ENCODE data around the gene CDC40. TPM values are rescaled to one million over a fixed set of nuclear protein-coding genes. Genes with fewer than 3 reads are reported as not detected.

CDC40 gene
- total and polyA plus RNA-seq, 10 of the 15 experiments (the other 5 are each of a cell fraction or from before 2014, with no cell fraction given), result 20.1 to 35.5 (median 26.1) TPM

GRCh38 chr6:110180228-110181008 is at the start of gene CDC40 (continued):
- TF ChIP-seq MEF2B (IDR thresholded peaks at IDR 0.05; ENCODE audit: partially characterized antibody, poor library complexity, severe bottlenecking) (peak; percentile 8), HDAC2 (IDR thresholded peaks at IDR 0.05) (no peak), ZNF622 (IDR thresholded peaks at IDR 0.05) (no peak), MTA3 (IDR thresholded peaks at IDR 0.05; ENCODE audit: borderline replicate concordance, low read length) (no peak), POLR2AphosphoS2 (IDR thresholded peaks at IDR 0.05; ENCODE audit: low read depth, low read length) (0 out of 2 replicates have a peak, but pooled peaks have one; percentile 64), SMARCA5 (IDR thresholded peaks at IDR 0.05) (no peak), IKZF1 (conservative IDR thresholded peaks at IDR 0.05) (0 out of 2 replicates have a peak, but pooled peaks have one; percentile 5), SMC3 (IDR thresholded peaks at IDR 0.05; ENCODE audit: borderline replicate concordance, low read length) (no peak), IRF3 (IDR thresholded peaks at IDR 0.05) (no peak), BCL3 (IDR thresholded peaks at IDR 0.05; ENCODE audit: borderline replicate concordance, insufficient read depth, low read depth, low read length, poor library complexity, severe bottlenecking) (no peak), MEF2A (IDR thresholded peaks at IDR 0.05; ENCODE audit: insufficient read depth, low read depth, low read length) (0 out of 2 replicates have a peak, but pooled peaks have one; percentile 0), SMAD1 (IDR thresholded peaks at IDR 0.05; ENCODE audit: low read depth, partially characterized antibody) (peak; percentile 30), CEBPB (IDR thresholded peaks at IDR 0.05; ENCODE audit: borderline replicate concordance in 1 of 2, low read depth in 2 of 2, low read length in 2 of 2) (no peak), TARDBP (IDR thresholded peaks at IDR 0.05; ENCODE audit: borderline replicate concordance) (no peak), ATF3 (IDR thresholded peaks at IDR 0.05; ENCODE audit: borderline replicate concordance, extremely low read depth, low read depth, low read length) (no peak), RAD21 (IDR thresholded peaks at IDR 0.05; ENCODE audit: insufficient read depth, low read depth, low read length) (no peak), RFX5 (IDR thresholded peaks at IDR 0.05; ENCODE audit: low read depth, low read length) (no peak), ZZZ3 (IDR thresholded peaks at IDR 0.05; ENCODE audit: control insufficient read depth, insufficient read length, low read depth) (no peak), ZNF207 (IDR thresholded peaks at IDR 0.05; ENCODE audit: borderline replicate concordance) (peak; percentile 86), NRF1 (conservative IDR thresholded peaks at IDR 0.05; ENCODE audit: low read depth, low read length) (no peak), NR2F1 (conservative IDR thresholded peaks at IDR 0.05) (peak; percentile 68)
- TF ChIP-seq, protein P1, sequence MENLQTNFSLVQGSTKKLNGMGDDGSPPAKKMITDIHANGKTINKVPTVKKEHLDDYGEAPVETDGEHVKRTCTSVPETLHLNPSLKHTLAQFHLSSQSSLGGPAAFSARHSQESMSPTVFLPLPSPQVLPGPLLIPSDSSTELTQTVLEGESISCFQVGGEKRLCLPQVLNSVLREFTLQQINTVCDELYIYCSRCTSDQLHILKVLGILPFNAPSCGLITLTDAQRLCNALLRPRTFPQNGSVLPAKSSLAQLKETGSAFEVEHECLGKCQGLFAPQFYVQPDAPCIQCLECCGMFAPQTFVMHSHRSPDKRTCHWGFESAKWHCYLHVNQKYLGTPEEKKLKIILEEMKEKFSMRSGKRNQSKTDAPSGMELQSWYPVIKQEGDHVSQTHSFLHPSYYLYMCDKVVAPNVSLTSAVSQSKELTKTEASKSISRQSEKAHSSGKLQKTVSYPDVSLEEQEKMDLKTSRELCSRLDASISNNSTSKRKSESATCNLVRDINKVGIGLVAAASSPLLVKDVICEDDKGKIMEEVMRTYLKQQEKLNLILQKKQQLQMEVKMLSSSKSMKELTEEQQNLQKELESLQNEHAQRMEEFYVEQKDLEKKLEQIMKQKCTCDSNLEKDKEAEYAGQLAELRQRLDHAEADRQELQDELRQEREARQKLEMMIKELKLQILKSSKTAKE (IDR thresholded peaks at IDR 0.05; ENCODE audit: low read depth, poor library complexity, severe bottlenecking), result peak; percentile 54
- TF ChIP-seq, protein P2, sequence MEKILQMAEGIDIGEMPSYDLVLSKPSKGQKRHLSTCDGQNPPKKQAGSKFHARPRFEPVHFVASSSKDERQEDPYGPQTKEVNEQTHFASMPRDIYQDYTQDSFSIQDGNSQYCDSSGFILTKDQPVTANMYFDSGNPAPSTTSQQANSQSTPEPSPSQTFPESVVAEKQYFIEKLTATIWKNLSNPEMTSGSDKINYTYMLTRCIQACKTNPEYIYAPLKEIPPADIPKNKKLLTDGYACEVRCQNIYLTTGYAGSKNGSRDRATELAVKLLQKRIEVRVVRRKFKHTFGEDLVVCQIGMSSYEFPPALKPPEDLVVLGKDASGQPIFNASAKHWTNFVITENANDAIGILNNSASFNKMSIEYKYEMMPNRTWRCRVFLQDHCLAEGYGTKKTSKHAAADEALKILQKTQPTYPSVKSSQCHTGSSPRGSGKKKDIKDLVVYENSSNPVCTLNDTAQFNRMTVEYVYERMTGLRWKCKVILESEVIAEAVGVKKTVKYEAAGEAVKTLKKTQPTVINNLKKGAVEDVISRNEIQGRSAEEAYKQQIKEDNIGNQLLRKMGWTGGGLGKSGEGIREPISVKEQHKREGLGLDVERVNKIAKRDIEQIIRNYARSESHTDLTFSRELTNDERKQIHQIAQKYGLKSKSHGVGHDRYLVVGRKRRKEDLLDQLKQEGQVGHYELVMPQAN (conservative IDR thresholded peaks at IDR 0.05), result peak; percentile 80; the same call in 1 of the 2 replicates
